IPS DF 19.7 (cell line): ENCODE data around the gene SLC38A10.

Source experiments
- DNase-seq: peaks from one replicate; pipeline ENCODE4 v3.0.0-alpha.2; 2013; ENCODE audit warnings: low read depth, low spot score

The SLC38A10 gene

DNA sequence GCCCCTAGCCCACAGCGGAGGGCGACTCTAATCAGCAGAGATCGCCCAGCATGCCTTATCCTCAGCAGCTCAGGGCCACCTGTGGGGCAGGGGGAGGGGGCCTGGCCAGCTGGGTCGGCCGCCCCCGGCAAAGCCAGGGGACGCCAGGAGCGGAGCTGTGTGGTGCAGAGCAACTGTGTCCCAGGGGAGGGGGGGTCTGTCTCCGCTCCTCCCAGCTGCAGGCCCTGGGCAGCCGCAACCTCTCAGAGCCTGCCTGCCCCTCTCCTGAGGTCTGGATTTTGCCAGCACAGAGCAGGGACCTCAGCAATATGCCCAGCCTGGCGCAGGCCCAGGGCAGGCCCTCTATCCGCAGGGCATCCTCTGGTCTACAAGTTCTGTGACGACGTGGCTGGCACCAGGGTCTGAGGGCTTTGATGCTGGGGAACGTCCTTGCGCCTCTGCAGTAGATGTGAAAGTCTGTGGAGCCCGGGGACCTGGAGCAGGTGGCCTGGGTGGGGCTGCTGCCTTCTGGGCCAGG, 36.5 kb upstream of the SLC38A10 start:
- no peak for DNase-seq

DNA sequence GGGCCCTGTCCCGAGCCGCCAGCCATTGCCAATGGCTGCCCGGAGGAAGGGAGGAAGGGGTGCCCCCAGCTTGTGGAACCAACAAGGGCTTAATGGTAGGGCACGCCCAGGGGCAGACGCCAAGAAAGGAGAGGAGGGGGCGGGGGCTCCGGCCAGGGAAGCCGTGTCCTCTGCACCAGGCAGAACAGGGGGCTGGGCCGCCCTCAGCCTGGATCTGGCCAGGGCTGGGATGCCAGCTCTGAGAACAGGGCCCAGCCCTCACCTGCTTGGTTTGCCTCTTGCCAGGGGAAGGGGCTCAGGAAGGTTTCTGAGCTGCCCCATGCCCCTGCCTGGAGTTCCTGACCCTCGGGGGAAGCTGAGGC, 35.8 kb upstream of the SLC38A10 start:
- DNase-seq: no peak

DNA sequence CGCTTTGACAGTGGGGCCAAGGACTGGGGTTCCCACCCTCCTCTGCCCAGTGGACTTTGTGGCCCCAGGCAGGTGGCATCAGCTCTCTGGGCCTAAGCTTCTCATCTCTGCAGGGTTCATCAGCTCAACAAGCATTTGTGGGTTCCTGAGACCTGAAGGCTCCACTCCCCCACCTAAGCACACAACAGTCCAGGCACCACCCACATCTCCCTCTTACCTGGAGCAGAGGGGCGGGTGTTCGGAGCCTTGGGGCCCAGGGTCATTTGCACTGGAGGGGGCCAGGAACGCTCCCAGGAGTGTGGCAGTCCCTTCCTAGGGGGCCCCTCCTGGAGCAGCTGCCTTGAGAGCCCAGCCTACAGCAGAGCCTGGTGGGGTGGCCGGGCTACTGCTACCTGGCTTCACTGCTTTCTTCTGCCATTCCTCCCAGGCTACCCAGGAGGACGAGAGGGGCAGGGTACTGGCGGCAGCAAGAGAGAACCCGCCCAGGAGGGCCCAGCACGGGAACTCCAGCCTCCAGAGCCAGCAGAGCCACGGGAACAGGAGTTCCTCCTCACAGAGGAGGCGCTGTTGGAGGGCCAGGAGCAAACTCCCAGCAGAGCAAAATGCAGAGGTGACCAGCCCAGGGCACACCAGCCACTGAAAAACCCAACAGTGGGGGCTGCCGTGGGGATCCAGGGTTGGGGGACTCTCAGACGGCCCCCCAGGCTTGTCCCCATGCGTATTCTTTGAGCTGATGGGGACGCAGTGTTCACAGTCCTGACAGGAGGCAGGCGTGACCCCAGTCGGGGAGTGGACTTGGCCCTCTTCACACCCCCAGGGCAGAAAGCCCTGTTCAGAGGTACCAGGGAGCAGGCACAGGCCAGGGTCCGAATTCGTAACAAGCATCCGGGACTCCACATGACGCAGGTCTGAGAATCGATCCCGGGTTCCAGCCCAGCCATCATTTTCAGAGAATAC, 35.1 kb upstream of the SLC38A10 start:
- no peak for DNase-seq

DNA sequence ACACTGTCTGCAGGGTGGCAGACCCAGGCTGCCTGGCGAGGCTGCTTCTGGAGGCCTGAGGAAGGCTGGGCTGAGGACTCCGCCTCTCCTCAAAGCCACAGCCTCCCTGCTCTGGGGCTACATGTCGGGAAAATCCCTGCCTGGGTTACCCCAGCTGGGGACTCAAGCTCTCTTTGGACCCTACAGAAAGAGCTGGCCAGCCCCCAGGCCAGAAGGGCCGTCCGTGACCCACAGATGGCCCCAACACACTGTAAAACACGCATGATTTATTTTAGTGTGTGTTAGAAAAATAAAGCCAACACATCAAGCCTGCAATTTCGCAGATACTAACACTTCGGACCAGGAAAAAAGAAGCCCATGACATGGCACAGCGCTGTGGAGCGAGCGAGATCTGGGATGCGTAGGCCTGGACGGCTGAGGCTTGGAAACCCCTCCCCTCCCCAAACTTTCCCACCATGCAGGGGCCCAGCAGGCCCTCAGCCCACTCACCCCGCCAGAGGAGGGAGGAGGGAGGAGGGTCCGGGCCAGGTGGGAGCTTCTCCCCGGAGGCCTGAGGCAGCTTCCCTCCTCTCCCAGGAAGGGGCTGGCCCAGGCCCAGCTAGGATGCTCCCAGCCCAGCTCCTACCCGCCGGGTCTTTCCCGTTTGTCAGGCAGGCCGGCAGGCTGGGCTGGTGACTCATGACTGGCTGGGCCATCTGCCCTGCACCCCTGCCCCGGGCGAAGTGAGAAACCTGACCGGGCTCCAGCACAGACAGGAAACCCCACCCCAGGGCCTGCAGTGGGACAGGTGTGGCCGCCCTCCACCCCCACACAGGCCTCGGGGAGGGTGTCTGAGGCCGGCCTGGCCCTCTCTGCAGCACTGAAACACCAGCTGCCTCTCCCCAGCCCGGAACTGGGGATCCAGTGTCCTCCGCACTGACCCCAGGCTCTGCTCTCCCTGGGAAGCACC, 34.1 kb upstream of the SLC38A10 start:
- DNase-seq: no peak

DNA sequence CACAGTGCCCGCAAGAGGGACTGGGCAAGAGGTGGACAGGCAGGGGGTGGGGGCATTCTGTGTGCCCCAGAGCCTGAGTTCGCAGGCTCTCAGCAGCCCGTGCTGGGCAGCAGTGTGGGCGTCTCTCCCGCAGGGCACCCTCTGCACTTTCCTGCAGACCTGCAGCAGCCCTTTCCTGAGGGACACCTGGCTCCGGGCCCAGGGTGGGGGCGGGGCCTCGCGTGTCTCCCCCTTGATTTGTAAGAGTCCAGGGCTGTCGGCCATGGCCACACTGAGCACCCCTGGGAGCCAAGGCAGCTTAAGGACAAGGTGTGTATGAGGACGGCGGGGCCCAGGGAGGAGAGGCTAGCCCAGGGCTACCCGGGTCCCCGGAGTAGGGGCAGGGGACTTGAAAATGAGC, 33.4 kb upstream of the SLC38A10 start:
- DNase-seq: no peak

DNA sequence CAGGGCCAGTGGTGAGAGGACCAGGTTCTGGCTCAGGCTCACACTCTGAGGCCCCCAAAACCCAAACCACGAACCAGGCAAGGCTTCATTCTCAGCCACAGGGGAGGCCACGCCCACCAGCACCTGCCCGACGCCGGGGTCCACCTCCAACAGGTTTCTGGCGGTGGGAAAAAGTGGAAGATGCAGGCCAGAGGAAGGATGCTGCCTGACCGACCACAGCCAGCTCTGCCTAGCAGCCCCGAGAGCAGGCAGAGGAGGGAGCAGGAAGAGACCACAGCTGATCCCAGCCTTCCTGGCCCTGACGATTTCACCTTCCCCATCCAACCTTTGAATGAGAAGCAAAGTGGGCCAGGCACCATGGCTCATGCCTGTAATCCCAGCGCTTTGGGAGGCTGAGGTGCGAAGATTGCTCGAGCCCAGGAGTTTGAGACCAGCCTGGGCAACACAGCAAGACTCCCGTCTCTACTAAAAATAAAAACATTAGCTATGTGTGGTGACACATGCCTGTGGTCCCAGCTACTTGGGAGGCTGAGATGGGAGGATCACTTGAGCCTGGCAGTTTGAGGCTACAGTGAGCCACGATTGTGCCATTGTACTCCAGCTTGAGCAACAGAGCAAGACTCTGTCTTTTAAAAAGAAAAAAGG, 30.7 kb upstream of the SLC38A10 start:
- no peak for DNase-seq

DNA sequence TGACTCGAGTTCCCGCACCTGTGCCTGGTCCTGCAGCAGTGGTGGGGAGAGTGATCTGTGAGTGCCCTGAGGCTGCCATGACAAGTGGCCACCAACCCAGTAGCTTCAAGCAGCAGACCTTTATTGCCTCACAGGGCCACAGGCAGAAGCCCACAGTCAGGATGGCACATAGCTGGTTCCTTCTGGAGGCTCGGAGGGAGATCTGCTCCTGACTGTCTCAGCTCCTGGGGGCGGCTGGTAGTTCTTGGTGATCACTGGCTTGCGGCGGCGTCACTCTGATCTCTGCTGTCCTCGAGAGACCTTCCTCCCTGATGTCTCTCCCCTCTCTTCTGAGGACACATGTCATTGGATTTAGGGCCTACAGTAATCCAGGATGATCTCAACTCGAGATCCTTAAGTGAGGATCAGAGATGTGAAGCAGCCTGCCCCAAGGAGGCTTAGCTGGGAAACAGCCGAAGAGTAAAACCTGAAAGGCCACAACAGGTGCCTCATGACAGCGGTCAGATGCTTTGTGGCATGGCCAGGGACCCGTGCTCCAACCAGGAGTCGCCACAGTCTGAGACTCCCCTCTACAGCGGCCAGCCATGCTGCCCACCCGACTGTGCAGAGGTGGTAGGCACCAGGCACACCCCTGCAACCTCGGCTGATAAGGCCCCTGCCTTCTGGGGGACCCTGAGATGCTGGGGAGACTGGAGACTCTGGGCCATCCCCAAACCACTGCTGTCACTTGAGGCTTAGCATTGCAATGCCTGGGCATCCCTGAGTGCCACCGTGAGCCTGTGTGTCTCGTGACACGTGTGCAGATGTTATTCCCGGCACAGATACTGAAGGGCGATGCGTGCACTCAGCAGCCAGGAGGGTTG, 30.0 kb upstream of the SLC38A10 start:
- DNase-seq: no peak

DNA sequence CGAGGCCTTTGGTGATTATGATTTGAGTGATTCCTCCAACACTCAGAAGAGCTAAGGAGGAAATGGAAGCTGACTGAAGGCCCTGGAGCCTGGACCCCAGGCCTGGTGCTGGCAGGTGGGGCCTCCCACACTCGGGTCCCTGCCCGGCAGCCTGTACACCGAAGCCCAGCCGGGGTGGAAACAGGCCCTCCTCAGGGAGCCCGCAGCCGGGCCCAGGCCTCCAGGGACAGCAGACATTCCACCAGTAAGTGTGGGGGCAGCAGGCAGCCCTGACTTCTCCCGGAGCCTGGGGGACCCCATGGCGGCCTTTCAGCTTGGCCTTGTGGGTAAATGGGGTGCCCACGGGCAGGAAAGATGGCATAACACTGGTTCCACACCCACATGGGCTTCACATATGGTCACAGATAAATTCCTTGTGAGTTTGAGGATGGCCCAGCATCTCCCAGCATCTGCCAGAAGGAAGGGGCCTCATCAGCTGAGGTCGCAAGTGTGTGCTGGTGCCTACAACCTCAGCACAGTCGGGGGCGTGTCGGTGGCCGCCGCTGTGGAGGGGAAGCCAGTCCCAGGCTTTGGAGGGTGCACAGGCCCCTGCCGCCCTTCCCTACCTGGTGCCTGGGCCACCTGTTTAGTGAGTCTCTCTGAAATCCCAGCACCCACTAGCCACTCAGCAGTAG, 29.2 kb upstream of the SLC38A10 start:
- no peak for DNase-seq

DNA sequence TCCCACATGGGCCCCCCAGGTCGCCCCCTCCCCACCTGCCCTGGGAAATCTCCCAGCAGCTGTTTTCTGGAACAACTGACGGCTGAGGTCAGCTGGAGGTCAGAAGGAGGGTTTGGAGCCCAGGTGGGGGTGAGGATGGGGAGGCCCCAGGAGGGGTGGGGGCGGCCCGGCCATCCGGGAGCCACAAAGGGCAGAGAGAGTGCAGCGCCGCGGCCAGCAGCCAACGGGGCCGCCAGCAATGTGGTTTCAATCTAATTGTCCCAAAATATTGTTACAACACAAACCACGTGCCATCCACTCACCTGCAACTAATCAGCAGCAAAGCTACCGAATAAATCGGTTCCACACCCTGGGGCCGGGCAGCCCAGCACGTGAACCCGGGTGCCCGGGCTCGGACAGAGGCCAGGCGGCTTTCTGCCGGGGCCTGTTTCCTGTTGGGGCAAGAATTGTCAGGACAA, 28.3 kb upstream of the SLC38A10 start:
- DNase-seq: no peak

DNA sequence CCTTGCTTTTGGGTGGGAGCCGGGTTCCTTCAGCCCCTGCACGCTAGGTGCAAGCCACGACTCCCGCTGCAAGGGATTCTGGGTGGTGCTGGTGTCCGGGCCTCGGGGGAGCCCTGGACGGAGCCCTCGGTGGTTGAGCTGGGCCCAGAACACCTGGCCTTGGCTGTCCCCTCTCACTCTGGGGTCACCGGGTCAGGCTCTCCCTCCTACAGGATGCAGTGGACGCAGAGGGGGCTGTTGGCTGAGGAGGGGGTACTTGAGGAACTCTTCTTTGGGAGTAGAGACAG, 27.9 kb upstream of the SLC38A10 start:
- no peak for DNase-seq

DNA sequence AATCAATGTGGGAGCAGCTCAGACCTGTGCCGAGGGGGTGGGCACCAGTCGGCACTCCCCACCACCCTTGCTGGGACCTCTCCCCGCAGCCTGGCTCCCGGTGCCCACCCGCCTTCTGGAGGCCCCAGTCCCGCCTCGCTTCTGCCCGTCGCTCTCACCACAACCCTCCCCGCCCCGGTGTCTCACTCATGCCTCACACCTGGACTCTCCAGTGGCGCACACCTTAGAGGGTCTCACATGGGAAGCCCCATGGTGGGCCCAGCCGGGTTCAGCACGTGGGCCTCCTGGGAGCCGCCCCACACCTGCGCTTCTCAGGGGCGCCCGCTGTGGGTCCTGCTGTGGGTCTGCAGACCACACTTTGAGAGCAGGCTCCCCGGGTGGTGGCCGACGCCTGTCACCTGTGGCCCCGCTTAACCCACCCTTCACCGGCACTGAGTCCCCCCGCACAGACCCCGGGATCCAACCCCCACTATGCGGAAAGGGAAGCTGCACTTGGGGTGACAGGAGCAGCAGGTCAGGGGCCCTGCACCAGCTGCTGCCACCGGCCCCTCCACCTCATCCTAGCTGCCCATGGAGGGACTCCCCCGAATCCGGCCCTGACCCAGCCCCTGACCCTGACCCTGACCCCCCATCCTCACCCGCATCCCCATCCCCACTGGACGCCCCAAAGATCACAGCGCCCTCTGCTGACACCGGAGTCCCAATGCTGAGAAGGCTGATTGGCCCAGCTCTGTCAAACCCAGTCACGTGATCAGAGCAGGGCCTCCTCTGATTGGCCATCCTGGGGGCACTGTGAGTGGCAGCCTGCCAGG, 27.4 kb upstream of the SLC38A10 start:
- DNase-seq: no peak

DNA sequence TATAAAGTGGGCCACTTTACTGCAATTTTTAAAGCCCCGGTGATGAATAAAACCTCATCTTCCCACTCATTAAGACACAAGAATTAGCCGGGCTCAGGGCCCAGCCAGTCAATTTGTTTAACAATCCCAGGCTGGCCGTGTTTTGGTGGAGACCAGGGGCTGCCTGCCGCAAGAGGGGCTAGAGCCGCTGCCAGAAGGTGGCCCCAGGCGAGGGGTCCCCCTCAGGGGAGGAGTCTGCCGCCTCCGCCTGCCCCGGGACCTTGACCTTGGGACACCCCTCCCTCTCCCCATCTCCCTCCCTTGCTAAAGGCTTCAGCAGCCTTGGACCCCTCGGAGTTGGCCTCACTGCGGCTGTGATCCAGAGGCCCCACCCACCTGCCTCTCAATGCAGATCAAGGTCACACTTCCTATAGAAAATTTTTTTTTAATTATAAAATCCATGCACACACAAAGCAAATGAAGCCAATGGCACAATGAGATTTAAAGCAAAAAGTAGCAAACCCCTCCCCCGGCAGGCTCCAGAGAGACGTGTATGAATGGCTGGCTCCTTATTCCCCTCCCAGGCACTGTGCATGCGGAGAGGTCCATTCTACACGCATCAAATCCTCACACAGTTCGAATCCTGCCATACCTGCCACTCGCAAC, 23.0 kb upstream of the SLC38A10 start:
- DNase-seq: no peak

DNA sequence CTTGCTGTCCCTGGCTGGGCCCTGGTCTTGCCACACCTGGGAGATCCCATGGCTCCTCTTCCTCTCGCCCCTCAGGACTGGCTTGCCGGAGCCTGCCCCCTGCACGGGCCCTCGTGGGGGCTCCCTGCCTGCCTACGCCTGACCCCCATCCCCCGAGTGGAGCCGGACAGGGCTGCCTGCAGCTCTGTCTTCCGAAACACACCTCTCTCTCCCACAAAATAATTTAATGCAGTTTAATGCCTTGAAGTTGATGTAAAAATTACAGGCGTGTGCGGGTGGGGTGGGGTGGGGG, 22.4 kb upstream of the SLC38A10 start:
- no peak for DNase-seq

DNA sequence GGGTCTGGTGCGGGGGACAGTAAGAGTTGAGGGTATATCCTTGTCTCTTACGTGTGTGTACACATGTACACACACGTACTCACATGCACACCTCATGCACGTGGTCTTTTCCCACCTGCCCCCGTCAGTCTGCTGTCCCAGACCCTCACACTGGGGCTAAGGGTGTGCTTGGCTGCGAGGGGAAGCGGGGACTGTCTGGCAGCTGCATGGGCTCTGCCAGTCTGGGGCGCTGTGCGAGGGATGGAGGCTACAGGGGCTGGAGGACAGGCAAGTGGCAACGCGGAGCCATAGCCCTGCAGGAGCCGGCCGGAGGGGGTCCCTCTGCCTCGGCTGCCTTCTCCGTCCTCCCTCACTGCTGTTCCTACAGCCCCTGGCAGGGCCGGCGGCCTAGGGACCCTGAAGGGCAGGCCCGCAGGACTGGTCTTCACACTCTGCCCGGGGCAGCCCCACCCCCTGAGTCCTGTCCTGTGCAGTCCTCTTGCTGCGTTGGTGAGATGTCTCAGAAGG, 20.8 kb upstream of the SLC38A10 start:
- DNase-seq: no peak

DNA sequence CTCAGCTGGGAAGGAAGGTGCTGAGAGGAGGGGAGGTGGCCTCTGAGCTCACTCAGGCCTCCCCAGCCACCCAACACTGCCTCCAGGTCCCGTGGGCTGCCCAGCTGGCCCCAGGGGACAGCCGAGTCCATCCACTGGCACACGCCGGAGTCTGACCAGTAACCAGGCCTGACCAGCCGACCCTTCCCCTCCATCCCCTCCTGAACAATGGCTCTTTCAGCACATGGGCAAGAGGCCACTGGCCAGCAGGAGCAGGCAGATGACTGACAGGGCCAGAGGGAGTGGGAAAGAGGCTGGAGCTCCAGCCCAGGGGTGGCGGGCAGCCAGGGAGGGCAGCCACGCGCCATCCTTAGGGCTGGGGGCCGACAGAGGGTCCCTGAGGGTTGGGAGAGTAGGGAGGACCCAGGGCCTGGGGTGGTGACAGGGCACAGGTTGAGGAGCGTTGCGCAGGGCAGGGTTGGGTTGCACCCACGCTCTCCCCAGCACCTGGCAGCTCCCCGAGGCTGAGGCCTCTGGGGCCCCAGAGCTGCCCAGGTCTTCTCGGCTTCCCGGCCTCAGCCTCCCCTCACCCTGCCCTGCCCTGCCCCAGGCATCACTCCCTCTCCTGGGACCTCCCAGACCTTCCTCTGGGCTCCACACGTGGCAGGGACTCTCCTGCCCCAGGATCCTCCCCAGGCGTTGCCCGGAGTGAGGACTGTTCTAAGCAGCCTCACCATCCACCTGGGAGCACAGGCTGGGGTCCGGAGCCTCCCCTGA, 20.2 kb upstream of the SLC38A10 start:
- DNase-seq: no peak

DNA sequence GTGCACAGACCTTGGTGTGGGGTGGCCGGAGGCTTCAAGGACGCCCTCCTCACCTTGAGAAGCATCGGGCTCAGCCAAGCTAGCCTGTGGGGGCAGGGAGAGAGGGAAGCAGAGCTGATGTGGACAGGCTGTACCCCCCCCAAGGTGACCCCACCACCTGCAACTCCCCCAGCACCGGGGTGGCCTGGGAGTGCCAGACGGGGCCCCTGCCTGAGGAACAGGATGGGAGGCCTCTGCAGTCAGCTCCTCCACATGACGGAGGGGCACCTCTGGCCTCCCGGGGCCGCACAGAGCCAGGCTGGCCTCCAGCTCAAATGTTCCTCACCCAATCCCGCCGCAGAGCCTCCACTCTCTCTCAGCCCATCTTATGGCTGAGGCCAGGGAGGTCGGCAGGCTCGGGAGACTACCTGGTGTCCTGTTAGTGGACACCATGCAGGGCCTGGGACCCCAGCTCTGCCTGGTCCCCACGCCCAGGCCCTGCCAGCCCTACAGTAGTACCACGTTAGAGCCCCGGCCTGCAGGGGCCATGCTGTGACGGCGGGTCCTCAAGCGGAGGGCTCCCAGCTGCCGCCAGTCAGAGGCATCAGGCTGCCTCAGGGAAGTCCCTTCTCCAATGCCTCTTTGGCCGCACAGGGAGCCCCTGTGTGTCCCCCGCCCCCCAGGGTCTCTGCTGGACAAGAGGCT, 19.4 kb upstream of the SLC38A10 start:
- no peak for DNase-seq

DNA sequence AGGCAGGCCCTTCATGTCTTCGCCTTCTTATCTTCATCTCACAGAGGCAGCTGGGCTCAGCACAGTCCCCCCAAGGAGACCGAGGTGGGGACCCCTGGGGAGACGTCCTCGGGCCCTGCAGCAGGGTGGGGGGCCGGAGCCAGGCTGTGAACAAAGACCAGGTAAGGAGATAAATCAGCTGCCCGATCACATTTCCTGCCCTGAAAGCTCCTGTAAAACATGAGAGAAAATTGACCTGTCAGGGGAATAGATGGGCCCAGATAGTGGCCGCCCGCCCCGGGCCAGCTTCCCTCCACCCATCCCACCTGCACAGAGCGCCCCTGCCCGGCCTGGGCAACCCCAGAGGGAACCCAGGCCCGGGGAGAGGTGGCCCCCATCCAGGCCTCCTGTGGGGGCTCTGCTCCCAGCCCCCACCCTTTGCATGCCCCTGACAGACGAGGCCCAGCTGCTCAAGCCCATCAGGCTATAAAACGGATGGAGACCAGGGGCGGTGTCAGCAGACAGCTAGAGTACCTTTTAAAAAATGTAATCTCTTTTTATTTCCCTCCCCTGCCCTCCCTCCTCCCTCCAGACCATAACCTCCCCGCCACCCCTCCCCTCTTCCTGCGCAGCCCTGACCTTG, 18.8 kb upstream of the SLC38A10 start:
- DNase-seq: no peak
